Psoas muscle (tissue), 8 donors: ENCODE results near the gene IMMT. TPM values are rescaled to one million over a fixed set of nuclear protein-coding genes. Genes with fewer than 3 reads are reported as not detected.
A peak's percentile ranks its signal among the peaks of the same experiment; 100 is the strongest.

Source experiments
- ATAC-seq, 4 donors: fragments of 200-7000 bp; cut with Tn5 transposase; one replicate each; pipeline ENCODE4 v1.9.1; 2020; ENCODE audit warnings: moderate library complexity in 3 of 4, mild to moderate bottlenecking in 2 of 4
- DNase-seq, 2 donors: peaks; one replicate each; pipeline ENCODE4 v3.0.0-alpha.2; 2020
- H3K27ac ChIP-seq: fragments of 200-600 bp; one replicate; pipeline ENCODE4 v1.8.0; 2022
- H3K27me3 ChIP-seq, 3 donors: fragments of 200-600 bp in 1 of 3; one replicate each; pipeline versions ENCODE4 v1.6.1 to v1.8.0; 2013 to 2022; ENCODE audit warnings: low read length in 2 of 3, mild to moderate bottlenecking in 2 of 3, moderate library complexity in 1 of 3; ENCODE audit not compliant: insufficient read depth in 3 of 3
- H3K36me3 ChIP-seq, 2 donors: fragments of 200-600 bp in 1 of 2; one replicate each; pipeline versions ENCODE4 v1.6.1 to v1.8.0; 2013 to 2022; ENCODE audit warnings: low read depth in 1 of 2, mild to moderate bottlenecking in 1 of 2, moderate library complexity in 1 of 2; ENCODE audit not compliant: insufficient read depth in 1 of 2
- H3K4me1 ChIP-seq: fragments of 200-600 bp; one replicate; pipeline ENCODE4 v1.8.0; 2022
- H3K4me3 ChIP-seq: fragments of 200-600 bp; one replicate; pipeline ENCODE4 v1.8.0; 2022; ENCODE audit warnings: mild to moderate bottlenecking
- H3K9me3 ChIP-seq: fragments of 200-600 bp; one replicate; pipeline ENCODE4 v1.8.0; 2022
- CTCF ChIP-seq: fragments of 200-600 bp; IDR thresholded peaks from one replicate; pipeline ENCODE4 v1.8.0; 2022; ENCODE audit warnings: antibody characterized with exemption
- WGBS, 3 donors: extraction: QIAGEN DNeasy Blood & Tissue Kit; methylation state at CpG; one replicate each; pipeline versions ENCODE4 v1.1.6 to v1.1.7; 2013; 5-methylcytosine and 5-hydroxymethylcytosine counted together
- intact Hi-C, 2 donors: fragments of 100-400 bp; cut with DNase I; formaldehyde crosslinking; loops; one replicate each; pipeline versions ENCODE4 v1.11.0 to v1.14.2; 2022
- polyA plus RNA-seq, 3 donors: library from polyadenylated mRNA; stranded (reverse); fragments of 200-250 nt; gene quantifications; one replicate each; pipeline ENCODE4 v1.2.3, GENCODE V29; 2013
- total RNA-seq, 4 donors: library from RNA; stranded (reverse); fragmentation: NEBNext Ultra II Directional in 2 of 4; extraction: Animal tissue kit (Norgen Biotek cat#: 25700) in 2 of 4; gene quantifications; one replicate each; pipeline versions ENCODE4 v1.2.1 to v1.2.4, GENCODE V29; 2021 to 2023
- donor health status: healthy with polysubstance abuse.
- donor health status: DM: no; HTN: no; CAD: no; lungs with moderate emphysema.
- donor health status: Bipolar disorder and iron deficiency.
- donor health status: healthy.
- donor health status: DM: yes; HTN: yes; CAD: no.
- donor health status: DM: no; HTN: no; CAD: no.
- donor health status: DM: no; HTN: no; CAD: no.
- donor health status: DM: yes; HTN: yes; CAD: no.

IMMT gene
- total and polyA plus RNA-seq, 7 donors: 132 to 272 (median 151) TPM

DNA sequence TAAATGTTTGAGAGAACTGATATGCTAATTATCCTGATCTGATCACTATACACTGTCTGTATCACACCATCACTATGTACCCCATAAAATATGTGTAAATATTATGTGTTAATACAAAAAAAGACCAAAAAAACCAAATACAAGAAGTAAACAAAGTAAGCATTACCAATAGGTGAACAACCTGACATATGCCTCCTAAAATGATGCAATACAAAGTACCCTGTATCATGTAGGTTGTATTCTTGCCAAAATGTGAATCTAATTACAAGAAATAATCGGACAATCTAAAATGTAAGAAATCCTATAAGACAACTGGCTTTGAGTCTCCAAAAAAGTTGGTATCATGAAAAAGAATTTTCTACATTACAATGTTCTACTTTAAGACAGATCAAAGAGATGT lies 97.3 kb downstream of the IMMT start:
- Histone ChIP-seq H3K36me3 (peaks cover 15 to 83% of the 10 kb centered on the region in 2 donors), H3K4me1 (peaks cover 14% of the 10 kb centered on the region), H3K27me3 (no peaks in the 10 kb centered on the region), H3K27ac (peak overlapping the region; percentile 62), H3K9me3 (no peaks in the 10 kb centered on the region), H3K4me3 (no peak overlapping the region)
- no peak for DNase-seq
- TF ChIP-seq CTCF: no peak
- intact Hi-C loops: no loop called here
- ATAC-seq: peak in 3 of 4 donors; percentile 3 to 23 (median 13)
- WGBS, 3 donors: 83 to 98% (median 96%) methylated on average over 1 of the region's 1 CpG

GRCh38 chr2:86097114-86097896 lies 98.0 kb downstream of the IMMT start:
- no peak for TF ChIP-seq CTCF
- no peaks in the 10 kb centered on the region for H3K27me3 ChIP-seq
- peaks cover 8% of the 10 kb centered on the region for H3K4me1 ChIP-seq
- intact Hi-C loops: no loop called here
- 76 to 91% (median 86%) methylated on average over 3 of the region's 3 CpGs for WGBS, 3 donors
- DNase-seq: no peak
- H3K4me3 ChIP-seq: no peak overlapping the region
- H3K36me3 ChIP-seq: peaks cover 14 to 83% of the 10 kb centered on the region in 2 donors
- H3K9me3 ChIP-seq: no peaks in the 10 kb centered on the region
- peak overlapping the region; percentile 62 for H3K27ac ChIP-seq
- ATAC-seq: peak; percentile 66 to 88 (median 76)

- TF ChIP-seq CTCF: no peak
- no peaks in the 10 kb centered on the region for H3K27me3 ChIP-seq
- H3K27ac ChIP-seq: no peak overlapping the region
- intact Hi-C loops: no loop called here
- peaks cover 10% of the 10 kb centered on the region for H3K4me1 ChIP-seq
- peaks cover 13 to 83% of the 10 kb centered on the region in 2 donors for H3K36me3 ChIP-seq
- no peaks in the 10 kb centered on the region for H3K9me3 ChIP-seq
- ATAC-seq: no peak
- no peak overlapping the region for H3K4me3 ChIP-seq
- 33 to 71% (median 39%) methylated on average over 1 of the region's 1 CpG for WGBS, 3 donors
- no peak for DNase-seq
Measured at GRCh38 chr2:86094229-86094628, 101.0 kb downstream of the IMMT start.

Other genes starting within 250 kb of the IMMT start
- gene POLR1A, start 89.6 kb downstream of the IMMT start, total RNA-seq: 10 to 100 TPM; 27.0 to 41.6 (median 36.8) TPM
- gene POLR1A, start 89.6 kb downstream of the IMMT start, polyA plus RNA-seq: 10 to 100 TPM in 2 of 3 donors, 1 to 10 TPM in 1; 6.1 to 15.1 (median 11.9) TPM
- gene PTCD3, start 89.2 kb downstream of the IMMT start, total RNA-seq: 100 to 1,000 TPM in 3 of 4 donors, 10 to 100 TPM in 1; 92.5 to 148 (median 113) TPM
- gene PTCD3, start 89.2 kb downstream of the IMMT start, polyA plus RNA-seq: 10 to 100 TPM; 32.8 to 56.3 (median 42.9) TPM
- 10 to 100 TPM; 39.7 to 67.4 (median 47.9) TPM for gene MRPL35, start 4.0 kb upstream of the IMMT start, total RNA-seq
- gene MRPL35, start 4.0 kb upstream of the IMMT start, polyA plus RNA-seq: 10 to 100 TPM; 46.3 to 94.7 (median 65.8) TPM
- 10 to 100 TPM in 2 of 4 donors, 1 to 10 TPM in 2; 4.1 to 16.1 (median 9.7) TPM for gene REEP1, start 142.2 kb upstream of the IMMT start, total RNA-seq
- 1 to 10 TPM; 1.2 to 8.2 (median 4.8) TPM for gene REEP1, start 142.2 kb upstream of the IMMT start, polyA plus RNA-seq
- 10 to 100 TPM; 20.2 to 34.7 (median 27.4) TPM for gene KDM3A, start 245.9 kb upstream of the IMMT start, total RNA-seq
- gene KDM3A, start 245.9 kb upstream of the IMMT start, polyA plus RNA-seq: 10 to 100 TPM; 12.2 to 24.4 (median 15.0) TPM